NK-92 (cell line): Measurements from ENCODE around the gene CYP26B1.
"Not testable (repeated sequence)": the region's sequence is repeated elsewhere in the genome, so short reads cannot be mapped to it uniquely, and the experiment has no call there.

Source experiments
- DNase-seq: peaks from one replicate; lab custom pipeline; 2025; ENCODE audit not compliant: unreplicated experiment; lab: John Stamatoyannopoulos, UW

Gene CYP26B1

DNA sequence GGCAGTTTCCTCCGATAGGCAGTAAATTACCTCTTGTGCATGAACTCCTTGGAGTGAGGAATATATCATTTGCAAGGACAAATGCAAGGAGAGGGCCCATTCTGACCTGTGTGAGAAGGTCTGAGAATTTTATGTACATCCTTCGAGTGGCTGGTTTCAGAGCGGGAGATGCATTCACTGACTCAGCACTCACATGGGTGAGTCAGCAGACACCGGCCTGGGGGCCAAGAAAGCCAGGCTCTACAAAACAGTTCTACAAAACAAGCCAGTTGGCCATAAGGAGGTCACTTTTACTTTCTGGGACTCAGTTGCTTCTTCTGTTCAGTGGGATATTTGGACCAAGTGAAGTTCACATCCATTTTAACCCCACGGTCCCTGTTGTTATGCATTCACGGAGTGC lies 35.3 kb downstream of the CYP26B1 start:
- no peak for DNase-seq

DNA sequence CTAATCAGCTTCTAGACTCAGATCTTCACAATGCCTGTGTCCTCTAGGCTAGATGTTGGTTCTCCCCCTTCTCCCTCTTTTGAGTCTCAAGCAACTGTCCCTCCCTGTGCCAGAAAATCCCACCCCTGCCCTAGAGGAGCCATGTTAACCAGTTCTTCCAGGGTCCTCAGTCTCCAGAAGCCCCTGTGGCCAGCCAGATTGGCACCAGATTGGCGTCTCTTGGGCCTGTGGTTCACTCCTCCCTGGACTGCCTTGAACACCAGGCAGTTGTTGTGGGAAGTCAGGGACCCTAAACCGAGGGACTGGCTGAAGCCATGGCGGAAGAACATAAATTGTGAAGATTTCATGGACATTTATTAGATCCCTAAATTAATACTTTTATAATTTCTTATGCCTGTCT lies 36.6 kb downstream of the CYP26B1 start:
- no peak for DNase-seq

DNA sequence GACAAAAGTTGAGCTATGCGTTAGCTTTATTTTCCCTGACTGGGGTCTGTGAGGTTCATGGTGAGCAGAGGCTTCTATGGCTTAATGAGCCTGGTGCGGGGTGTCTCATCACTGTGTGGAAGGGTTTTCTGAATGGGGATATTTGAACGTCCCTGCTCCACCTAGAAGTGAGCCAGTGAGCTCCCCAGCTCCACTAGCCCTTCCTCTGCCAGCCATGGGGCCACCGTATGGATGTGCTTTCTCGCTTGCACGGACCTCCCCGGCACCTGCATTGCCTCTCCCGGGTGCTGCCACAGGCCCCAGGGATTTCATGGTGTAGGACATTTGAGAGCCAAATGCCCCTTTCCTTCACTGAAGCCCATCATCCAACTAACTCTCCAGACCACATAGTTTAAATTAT lies 37.8 kb downstream of the CYP26B1 start:
- no peak for DNase-seq

DNA sequence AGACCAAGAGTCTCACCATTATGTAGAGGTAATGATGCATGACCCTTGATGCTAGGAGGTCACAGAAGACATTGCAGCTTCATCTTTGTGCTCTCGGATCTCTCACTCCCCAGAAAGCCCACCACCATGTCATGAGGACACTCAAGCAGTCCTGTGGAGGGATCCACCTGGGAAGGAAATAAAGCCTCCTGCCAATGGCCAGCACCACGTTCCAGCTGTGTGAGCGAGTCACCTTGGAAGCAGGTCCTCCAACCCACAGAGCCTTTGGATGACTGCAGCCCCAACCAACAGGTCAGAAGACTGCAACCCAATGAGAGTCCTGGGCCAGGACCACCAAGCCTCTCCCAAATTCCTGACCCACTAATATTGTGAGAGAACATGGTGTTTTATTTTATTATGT lies 38.4 kb downstream of the CYP26B1 start:
- no peak for DNase-seq

DNA sequence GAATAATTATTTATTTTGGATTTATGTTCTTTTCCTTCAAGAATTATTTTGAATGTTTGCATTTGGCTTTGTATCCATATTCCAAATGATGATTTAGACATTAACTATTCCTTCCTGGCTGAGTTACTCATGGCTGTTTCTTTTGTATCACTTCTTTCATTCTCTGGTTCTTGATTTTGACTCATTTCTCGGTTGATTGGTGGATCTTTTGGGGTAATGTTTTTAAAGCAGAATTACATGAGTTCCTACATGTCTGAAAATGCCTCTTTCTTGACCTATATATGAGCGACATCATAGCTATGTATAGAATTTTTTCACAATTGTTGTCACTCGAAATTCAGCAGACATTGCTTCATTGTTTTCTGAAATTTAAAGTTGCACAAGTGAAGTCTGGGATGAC lies 39.5 kb downstream of the CYP26B1 start:
- no peak for DNase-seq

DNA sequence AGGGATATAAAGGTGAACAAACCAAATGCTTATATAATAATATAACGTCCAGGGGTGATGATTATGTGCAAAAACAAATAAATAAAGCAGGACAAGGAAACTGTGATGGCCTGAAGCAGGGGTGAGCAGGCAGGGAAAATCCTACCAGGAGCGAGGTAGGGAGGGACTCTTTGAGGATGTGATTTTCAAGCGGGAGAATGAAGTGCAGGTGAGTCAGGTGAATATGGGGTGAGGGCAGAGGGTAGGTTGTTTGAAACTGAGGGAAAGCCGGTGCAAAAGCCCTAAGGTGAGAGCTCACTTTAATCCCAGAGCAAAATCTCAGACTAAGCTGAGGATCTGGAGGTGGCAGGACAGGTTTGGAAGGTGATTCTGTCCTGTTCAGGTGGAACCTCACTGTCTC lies 40.7 kb downstream of the CYP26B1 start:
- DNase-seq, result no peak

DNA sequence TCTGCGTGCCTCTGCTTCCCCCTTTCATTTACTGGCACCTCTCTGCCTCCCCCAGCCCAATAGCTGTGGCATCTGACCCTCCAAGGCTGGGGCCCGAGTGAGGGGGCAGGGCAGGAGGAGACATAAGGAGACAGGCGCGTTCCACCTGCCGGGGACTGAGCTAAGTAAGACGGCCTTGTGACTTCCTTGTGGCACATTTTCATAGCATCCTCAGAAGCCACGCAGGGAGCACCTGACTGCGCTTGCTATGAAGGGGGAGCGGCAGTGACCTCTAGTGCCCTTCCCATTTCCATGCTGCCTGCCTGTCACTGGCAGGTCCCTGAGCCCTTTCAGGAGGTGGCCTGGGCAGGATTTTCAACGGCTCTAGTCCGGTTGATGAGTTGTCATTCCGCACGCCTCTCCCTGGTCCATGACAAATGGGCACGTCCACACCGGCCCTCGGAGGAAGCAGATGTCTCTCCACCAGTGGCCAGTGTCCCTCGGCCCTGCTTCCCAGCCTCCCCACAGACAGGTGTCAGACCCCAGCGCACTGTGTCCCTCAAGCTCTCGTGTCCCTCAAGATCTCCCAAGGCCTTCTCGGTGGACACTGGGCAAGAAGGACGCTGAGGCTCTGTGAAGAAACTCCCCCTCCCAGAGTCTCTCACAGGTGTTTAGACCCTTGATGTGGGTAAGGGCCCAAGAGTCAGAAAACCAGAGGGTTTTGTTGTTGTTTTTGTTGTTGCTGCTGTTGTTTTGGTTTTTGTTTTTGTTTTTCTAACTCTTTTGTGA lies 42.7 kb downstream of the CYP26B1 start:
- DNase-seq, result no peak

DNA sequence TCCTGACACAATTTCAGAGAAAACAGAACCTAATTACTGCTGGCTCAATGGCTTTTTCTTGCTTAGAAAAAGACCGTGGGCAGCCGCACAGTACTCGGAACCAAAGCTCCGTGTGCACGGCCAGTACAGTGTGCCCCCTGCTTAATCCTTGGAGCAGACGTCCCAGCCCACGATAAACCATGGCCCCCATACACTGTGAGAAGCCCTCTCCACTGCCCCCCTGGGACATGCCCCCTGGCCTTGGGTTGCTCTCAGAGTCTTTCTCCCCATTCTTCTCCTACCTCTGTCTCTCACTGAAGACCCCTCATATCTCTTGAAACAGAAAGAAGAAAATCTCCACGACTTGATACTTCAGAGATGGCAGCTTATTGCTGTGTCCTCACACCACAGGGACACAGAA lies 44.0 kb downstream of the CYP26B1 start:
- no peak for DNase-seq

DNA sequence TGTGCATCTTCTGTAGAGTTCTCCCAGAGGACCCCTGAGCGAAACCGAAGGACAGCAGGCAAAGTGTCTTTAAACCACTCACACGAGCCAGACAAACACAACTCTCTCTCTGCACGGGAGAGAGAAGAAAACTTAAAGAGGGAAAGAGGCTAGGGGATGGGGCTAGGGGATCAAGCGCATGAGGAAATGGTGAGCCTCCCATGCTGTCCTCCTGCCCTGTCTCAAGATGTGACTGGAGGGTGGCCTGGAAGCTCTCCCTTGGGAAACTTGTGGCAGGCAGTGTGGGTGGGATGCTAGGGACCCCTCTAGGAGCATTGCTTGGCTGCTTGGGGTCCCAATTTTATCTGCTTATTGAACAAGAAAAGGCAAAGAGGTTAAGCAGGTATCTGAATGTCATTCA lies 44.5 kb downstream of the CYP26B1 start:
- DNase-seq, result no peak

DNA sequence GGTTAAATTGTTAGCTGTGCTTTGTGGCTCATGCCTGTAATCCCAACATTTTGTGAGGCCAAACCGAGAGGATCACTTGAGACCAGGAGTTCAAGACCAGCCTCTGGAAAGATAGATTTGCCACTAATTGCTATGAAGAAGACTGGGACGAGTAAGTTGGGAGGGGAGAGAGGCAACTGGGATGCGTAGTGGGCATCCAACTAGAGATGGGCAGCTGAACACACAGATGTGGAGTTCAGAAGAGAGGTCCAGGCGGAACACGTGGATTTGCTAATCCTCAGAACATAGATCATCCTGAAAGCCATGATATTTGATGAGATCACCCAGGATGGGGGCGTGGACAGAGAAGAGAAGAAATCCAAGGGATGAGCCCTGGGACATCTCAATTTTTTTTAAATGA lies 48.7 kb downstream of the CYP26B1 start:
- no peak for DNase-seq

DNA sequence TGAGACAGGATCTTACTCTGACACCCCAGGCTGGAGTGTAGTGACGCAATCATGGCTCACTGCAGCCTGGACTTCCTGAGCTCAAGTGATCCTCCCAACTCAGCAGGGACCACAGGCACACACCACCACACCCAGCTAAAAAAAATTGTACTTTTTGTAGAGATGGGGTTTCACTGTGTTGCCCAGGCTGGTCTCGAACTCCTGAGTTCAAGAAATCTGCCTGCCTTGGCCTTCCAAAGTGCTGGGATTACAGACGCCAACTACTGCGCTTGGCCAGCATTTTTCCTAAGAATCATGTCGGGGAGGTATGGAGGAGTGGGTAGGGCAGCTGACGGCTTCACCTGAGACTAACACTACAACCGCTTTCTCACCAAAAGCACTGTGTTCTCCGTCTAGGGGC lies 50.4 kb downstream of the CYP26B1 start:
- DNase-seq, result no peak

DNA sequence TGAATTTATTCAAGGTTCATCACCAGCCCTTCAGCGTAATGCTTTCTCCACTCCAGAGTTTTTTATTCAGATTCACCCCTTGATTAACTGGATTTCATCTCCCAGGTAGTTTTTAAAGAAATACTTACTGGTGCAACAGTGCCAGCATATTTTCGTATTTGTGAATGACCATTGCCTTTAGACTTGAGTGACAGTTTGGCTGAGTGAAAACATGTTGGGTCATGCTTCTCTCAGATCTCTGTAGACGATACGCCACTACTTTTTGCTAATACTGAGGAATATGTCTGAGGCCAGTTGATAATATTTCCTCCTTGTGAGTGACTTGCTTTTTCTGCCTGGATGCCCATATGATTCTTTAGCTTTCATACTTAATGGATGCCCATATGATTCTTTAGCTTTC lies 51.5 kb downstream of the CYP26B1 start:
- no peak for DNase-seq

DNA sequence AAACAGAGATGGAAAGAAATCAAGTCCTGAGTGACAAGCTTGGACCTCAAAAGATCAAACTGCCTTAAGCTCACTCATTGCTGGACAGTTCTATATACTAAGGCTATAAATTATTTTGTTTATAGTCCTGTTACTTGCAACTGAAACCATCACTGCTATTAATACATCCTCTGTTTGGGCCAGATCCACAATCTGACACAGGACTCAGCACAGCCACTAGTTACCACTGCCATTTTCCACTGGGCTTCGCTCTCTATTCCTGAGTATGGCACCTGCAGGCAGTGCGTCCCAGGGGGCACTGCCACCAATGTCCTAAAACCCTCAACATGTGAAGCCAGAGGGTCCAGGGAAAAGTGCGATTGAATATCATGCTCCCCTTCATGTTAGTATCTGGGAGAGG lies 52.3 kb downstream of the CYP26B1 start:
- DNase-seq, result no peak

DNA sequence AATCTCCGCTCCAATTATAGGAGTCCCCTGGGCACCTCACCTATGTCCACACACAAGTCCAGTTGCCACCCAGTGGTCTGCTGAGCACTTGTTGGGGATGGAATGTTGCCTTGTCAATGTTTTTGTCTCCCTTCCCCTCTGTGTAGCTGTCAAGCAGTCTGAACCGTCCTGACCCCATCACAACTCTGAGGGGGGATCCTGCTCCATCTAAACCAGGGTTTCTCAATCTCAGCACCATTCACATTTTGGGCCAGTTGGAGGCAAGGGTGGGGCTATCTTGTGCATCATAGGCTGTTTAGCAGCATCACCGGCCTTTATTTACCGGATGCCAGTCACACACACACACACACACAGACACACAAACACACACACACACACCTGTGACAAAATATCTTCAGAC lies 53.0 kb downstream of the CYP26B1 start:
- no peak for DNase-seq

DNA sequence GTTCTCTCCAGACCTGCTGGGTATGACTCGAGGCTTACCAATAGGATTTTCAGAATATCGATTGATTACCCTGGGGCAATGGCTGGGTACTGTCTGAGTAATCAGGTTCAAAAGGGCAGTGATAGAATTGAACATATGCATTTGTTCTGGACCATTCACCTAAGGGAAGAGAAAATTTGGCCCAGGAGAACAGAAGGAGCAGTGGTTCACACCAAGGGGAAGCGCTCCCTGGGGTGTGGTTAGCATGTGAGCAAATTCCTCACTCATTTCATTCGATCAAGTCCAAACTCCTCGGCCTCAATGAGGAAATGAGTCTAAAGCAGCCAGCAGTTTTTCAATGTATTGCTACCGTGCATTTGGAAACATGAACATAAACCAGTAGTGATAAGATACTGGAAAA lies 55.6 kb downstream of the CYP26B1 start:
- DNase-seq, result no peak

DNA sequence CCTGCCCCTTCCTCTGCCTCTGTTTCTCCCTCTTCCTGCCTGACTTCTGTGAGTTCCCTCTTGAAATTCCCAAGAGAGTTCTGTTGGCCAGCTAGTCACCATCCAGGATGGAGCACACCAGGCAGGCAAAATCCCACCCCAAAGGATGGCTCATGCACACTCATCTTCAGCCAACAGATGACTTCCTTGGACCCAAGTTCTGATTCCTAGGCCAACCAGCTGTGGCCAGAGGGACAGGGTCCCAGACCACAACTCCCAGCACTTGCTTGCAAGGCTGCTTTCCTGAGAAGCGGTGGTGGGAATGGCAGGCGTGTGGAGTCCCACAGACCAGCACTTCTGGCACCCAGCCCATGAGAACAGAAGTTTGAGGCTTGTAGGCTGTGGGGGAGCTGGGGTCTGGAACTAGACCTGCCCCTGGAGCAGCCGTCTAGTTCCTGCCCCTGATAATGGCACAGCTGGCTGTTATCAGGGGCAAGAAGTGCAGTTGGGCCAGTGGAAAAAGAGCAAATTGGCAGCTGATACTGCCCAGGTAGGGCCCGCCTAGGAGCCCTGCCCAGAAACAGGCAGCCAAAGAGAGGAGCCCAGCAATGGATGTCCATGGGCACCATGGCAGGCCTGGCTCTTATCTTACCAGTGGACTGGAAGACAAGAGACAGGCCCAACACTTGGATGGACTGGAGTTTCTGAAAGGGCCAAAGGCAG lies 56.7 kb downstream of the CYP26B1 start:
- DNase-seq, result no peak

DNA sequence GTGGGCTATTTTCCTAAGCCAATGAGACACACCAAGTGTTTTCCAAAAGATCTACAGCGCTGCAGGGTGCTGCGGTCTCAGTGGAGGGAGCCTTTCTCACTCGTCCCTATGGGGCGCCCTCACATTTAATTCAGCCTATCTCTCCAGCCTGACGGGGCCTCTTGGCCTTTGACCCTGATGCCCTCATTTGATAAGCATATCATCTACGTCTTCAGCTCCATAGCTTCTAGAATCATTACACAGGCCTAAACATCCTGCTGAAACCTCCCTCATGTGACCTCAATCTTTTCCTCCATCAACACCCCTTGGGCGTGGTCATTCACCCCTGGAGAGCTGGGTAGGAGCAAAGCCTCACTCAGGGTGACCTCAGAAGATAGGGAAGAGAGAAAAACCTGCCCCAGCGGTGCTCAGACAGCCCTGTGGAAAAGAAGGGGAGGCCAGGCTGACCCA lies 57.4 kb downstream of the CYP26B1 start:
- DNase-seq, result no peak

DNA sequence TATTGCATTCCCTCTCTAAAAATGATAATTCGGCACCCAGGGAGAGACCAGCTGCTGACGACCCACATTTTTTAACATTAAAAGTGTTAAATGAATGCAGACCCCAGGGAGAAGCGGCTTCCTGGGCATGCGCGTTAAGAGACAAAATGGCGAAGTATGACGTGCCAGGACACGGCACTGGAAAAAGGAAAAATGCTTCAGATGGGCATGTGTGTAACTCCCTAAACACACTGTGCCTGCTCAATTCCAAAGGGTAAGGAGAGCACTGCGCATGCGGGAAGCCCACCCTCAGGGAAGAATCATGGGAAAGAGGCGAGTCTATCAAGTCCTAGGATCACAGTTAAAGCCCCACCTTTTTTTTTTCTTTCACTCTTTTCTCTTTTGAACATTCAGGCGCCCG lies 58.1 kb downstream of the CYP26B1 start:
- no peak for DNase-seq

DNA sequence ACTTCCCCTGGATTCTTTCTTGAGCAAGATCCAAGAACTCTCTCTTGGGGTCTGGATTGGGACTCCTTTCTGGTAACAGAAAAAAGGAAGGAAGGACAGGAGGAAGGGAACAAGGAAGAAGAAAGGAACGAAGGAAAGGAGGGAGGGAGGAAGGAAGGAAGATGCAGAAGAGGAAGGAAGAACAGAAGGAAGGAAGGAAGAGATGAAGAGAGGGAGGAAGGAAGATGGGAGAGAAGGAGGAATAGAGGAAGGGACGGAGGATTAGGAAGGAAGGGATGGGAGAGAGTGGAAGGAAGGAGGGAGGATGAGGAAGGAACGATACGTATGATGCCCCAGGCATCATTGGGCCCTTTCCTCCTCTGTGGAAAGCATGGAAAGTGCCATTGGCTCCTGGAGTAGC lies 58.6 kb downstream of the CYP26B1 start:
- DNase-seq, result no peak

DNA sequence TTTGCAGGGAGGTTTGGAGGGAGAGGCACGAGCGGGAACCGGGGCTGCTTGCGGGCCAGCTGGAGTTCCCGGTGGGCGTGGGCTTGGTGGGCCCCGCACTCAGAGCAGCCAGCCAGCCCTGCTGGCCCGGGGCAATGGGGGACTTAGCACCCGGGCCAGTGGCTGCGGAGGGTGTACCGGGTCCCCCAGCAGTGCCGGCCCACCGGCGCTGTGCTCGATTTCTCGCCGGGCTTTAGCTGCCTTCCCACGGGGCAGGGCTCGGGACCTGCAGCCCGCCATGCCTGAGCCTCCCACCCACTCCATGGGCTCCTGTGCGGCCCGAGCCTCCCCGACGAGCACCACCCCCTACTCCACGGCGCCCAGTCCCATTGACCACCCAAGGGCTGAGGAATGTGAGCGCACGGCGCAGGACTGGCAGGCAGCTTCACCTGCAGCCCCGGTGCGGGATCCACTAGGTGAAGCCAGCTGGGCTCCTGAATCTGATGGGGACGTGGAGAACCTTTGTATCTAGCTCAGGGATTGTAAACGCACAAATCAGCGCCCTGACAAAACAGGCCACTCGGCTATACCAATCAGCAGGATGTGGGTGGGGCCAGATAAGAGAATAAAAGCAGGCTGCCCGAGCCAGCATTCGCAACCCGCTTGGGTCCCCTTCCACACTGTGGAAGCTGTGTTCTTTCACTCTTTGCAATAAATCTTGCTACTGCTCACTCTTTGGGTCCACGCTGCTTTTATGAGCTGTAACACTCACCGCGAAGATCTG lies 60.6 kb downstream of the CYP26B1 start:
- not testable (repeated sequence) for DNase-seq

DNA sequence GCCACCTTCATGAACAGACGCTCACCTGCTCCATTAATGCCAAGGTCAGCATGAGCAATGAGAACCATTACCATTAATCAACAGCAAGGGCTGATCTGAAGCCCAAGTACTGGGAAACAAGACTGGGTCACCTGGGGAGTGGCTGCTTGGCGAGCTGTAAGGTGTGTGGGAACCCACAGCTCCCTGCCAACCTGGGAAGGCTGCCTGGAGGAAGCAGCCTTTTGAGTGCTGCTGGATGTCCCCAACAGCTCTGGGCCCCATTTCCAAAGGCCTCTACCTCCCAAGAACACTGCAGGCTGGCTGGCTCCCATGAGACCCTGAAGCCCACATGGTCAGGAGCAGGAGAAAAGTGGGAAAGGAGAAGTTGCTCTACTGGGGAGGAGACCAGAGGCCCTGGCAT lies 62.1 kb downstream of the CYP26B1 start:
- no peak for DNase-seq

DNA sequence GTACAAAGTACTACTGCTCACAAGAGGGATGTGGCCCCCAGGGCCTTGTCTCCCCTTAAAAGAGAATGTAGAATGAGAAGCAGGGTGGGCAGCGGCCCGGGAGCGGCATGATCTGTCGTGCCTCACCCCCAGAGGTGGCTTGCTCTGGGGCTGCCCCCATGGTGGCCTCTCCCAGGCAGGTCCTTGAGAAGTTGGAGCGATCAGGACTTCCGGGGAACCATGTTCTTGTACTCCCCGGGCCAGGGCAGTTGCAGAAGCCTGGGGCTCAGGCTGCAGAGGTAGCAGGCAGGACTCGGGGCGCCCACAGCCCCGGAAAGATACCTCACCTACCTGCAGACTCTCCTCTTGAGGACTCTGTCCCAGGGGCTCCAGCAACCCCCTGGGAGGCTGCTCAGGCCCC lies 62.6 kb downstream of the CYP26B1 start:
- DNase-seq, result no peak
